Mucosa of descending colon (tissue), 3 donors: ENCODE measurements around the gene PDE6A. TPM values are rescaled to one million over a fixed set of nuclear protein-coding genes. Genes with fewer than 3 reads are reported as not detected.

Experiments
- ATAC-seq: fragments of 200-7000 bp; cut with Tn5 transposase; one replicate; pipeline ENCODE4 v1.9.1; 2020; ENCODE audit warnings: mild to moderate bottlenecking, moderate library complexity
- DNase-seq, 3 donors: peaks; one replicate each; pipeline ENCODE4 v3.0.0-alpha.2; 2020
- H3K36me3 ChIP-seq: fragments of 200-600 bp; one replicate; pipeline ENCODE4 v1.8.0; 2021; ENCODE audit warnings: low read depth, mild to moderate bottlenecking
- H3K4me1 ChIP-seq: fragments of 200-600 bp; one replicate; pipeline ENCODE4 v1.8.0; 2021; ENCODE audit warnings: low read depth, mild to moderate bottlenecking
- H3K4me3 ChIP-seq: fragments of 200-600 bp; one replicate; pipeline ENCODE4 v1.8.0; 2021; ENCODE audit warnings: mild to moderate bottlenecking
- H3K9me3 ChIP-seq: fragments of 200-600 bp; one replicate; pipeline ENCODE4 v1.8.0; 2021; ENCODE audit warnings: mild to moderate bottlenecking
- intact Hi-C, 2 donors: fragments of 100-400 bp; cut with DNase I in 1 of 2; cut with micrococcal nuclease in 1 of 2; formaldehyde crosslinking; loops; one replicate each; pipeline versions ENCODE4 v1.11.0 to v1.11.1; 2022; cut with DNase I, micrococcal nuclease
- long read RNA-seq, 2 donors: library from polyadenylated mRNA; unstranded; transcript quantifications; one replicate each; pipeline ENCODE4 v2.0.0, GENCODE V29; 2019 to 2021
- total RNA-seq, 3 donors: library from RNA; stranded (reverse); fragmentation: NEBNext Ultra II Directional in 2 of 3; extraction: Animal tissue kit (Norgen Biotek cat#: 25700) in 2 of 3; gene quantifications; one replicate each; pipeline versions ENCODE4 v1.2.1 to v1.2.4, GENCODE V29; 2021 to 2023
- TF ChIP-seq, protein P1 (sequence below): fragments of 200-600 bp; IDR thresholded peaks from one replicate; pipeline ENCODE4 v1.8.0; 2022; ENCODE audit warnings: antibody characterized with exemption, mild to moderate bottlenecking
- donor health status: DM: no; HTN: no; CAD: no; lungs with moderate emphysema.
- donor health status: DM: no; HTN: no; CAD: no.
- donor health status: DM: no; HTN: yes; CAD: no.

PDE6A gene
- 1 to 10 TPM; 1.6 to 7.3 (median 3.4) TPM for total RNA-seq
- long read RNA-seq, donor 1, partial matches to known transcripts: 2 of 3 reads
- long read RNA-seq, donor 1, other reads (novel, unspliced or antisense): 1 of 3 reads
- long read RNA-seq, donor 2: 0 reads

DNA sequence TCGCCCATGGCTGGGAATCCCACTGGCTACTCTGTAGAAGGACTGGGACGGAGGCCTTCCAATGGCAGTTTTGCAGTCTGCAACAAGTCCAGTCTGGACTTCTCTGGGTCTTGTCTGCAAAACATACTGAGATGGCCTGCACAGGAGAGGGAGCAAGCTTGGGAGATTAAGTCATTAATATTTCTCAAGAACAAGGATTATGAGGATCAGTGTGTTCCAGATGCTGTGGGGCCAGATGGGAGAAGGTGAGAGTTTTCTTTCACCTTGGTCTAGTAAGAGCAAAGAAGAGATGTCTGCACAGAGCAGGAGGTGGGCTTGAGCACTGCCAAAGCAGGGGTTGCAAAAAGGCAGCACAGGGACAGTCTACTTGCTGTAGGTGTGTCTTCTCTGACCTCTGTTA, at the start of gene PDE6A:
Gene PDE6A (minus strand): TSS at position 128 of the 400 bp plus-strand sequence. CDS start 120 bp downstream, at position 8.
- intact Hi-C loops: no loop called here
- TF ChIP-seq, protein P1, sequence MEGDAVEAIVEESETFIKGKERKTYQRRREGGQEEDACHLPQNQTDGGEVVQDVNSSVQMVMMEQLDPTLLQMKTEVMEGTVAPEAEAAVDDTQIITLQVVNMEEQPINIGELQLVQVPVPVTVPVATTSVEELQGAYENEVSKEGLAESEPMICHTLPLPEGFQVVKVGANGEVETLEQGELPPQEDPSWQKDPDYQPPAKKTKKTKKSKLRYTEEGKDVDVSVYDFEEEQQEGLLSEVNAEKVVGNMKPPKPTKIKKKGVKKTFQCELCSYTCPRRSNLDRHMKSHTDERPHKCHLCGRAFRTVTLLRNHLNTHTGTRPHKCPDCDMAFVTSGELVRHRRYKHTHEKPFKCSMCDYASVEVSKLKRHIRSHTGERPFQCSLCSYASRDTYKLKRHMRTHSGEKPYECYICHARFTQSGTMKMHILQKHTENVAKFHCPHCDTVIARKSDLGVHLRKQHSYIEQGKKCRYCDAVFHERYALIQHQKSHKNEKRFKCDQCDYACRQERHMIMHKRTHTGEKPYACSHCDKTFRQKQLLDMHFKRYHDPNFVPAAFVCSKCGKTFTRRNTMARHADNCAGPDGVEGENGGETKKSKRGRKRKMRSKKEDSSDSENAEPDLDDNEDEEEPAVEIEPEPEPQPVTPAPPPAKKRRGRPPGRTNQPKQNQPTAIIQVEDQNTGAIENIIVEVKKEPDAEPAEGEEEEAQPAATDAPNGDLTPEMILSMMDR: no peak
- ATAC-seq (no peak), DNase-seq (no peak)
- peaks cover 43% of the 10 kb centered on the region for H3K4me1 ChIP-seq
- H3K36me3 ChIP-seq: no peaks in the 10 kb centered on the region
- H3K9me3 ChIP-seq: no peaks in the 10 kb centered on the region
- no peak within 1 kb of the TSS for H3K4me3 ChIP-seq

DNA sequence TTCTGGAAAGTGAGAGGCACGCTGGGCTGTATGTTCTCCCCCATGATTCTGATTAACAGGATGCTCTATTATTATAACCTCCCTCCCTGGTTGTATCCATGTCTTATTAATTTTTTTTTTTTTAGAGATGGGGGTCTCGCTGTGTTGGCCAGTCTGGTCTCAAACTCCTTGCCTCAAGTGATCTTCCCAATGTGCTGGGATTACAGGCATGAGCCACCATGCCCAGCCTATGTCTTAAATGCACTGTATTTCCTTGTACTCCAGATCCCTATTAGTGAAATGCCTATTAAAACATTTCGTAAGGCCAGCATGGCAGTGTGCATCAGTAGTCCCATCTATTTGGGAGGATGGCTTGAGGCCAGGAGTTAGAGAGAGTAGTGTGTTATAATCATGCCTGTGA, 48.9 kb upstream of the PDE6A start:
- intact Hi-C loops: loop anchor here (10.0 kb wide), 2 partner anchors 159 to 359 kb away; no protein-coding TSS in a partner anchor
- TF ChIP-seq, protein P1: no peak
- no peak for ATAC-seq

DNA sequence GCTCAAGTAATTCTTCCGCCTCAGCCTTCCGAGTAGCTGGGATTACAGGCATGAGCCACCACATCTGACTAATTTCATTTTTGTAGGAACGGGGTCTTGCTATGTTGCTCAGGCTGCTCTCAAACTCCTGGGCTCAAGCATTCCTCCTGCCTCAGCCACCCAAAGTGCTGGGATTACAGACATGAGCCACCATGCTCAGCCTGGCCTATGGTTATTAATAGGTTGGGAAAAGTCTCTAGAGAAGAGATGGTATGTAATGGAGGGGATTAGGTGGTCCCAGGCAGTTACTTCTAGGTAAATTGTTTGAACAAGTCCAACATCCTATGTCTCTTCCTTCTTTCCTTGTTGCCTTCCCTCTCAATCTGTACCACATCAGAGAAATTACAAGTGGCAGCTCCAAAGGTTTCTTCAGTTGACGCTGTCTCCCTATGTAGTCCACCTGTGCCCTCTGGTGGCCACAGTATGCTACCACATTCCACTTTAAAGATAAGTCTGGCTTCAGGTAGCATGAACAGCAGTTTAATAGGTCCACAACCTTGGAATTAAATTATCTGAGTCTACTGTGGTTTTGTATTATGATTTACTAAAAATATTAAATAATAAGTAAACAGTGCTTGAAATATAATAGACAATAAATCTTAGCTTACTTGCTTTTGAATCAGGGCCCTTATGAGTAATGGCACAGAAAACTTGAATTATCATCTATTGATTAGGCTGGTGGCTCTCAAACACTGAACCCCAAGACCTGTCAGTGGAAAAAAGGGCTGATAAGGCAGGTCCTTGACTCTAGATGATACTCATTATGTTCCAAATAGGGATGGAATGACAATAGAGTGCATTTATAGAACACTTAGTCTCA, 46.2 kb upstream of the PDE6A start:
- Histone ChIP-seq H3K36me3 (no peaks in the 10 kb centered on the region), H3K4me3 (no peak overlapping the region), H3K9me3 (no peaks in the 10 kb centered on the region), H3K4me1 (no peaks in the 10 kb centered on the region)
- DNase-seq (peak in 2 of 3 donors; percentile 71 to 86), ATAC-seq (peak; percentile 97)
- TF ChIP-seq, protein P1: peak; percentile 82
- intact Hi-C loops: loop anchor here (10.0 kb wide), 2 partner anchors 156 to 356 kb away; no protein-coding TSS in a partner anchor

More for the DNA sequence above, 48.9 kb upstream of the PDE6A start:
- Histone ChIP-seq H3K36me3 (no peaks in the 10 kb centered on the region), H3K4me1 (peaks cover 3% of the 10 kb centered on the region), H3K9me3 (no peaks in the 10 kb centered on the region), H3K4me3 (no peak overlapping the region)
- no peak for DNase-seq

DNA sequence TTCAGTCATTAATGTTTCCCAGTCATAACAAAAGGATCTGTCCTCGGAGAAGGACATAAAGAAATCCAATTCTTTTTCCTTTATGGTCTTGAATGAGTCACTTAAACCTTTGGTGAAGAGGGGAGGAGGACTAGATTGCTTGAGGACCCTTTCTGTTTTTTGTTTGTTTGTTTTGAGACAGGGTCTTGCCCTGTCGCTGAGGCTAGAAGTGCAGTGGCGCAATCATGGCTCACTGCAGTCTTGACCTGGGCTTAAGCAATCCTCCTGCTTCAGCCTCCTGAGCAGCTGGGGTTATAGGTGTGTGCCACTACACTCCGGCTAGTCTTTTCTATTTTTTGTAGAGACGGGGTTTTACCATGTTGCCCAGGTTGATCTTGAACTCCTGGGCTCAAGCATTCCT, 43.5 kb upstream of the PDE6A start:
- no peak for DNase-seq
- Histone ChIP-seq H3K9me3 (no peaks in the 10 kb centered on the region), H3K4me1 (no peaks in the 10 kb centered on the region), H3K4me3 (no peak overlapping the region), H3K36me3 (no peaks in the 10 kb centered on the region)
- TF ChIP-seq, protein P1: no peak
- no peak for ATAC-seq
- intact Hi-C loops: loop anchor here in 1 of 2 donors (10.0 kb wide), 1 partner anchor 353 kb away; no protein-coding TSS in a partner anchor

DNA sequence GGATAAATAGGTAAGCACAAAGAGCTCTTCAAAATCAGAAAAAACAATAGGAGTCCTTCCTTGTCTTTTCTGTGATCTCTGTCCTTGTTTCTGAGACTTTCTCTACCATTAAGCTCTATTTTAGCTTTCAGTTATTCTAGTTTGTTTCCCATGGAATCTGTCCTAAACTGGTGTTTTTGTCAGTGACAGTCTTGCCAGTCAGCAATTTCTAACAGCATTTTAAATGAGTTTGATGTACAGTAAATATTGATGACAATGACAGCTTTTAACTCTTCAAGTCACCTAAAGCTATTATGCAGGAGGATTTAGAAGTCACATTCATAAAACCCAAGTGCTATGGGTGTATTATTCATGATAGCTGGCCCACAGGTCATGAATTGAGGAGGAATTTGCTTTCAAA, 37.9 kb upstream of the PDE6A start:
- intact Hi-C loops: loop anchor here in 1 of 2 donors (10.0 kb wide), 1 partner anchor 348 kb away; no protein-coding TSS in a partner anchor
- TF ChIP-seq, protein P1: no peak
- DNase-seq (no peak), ATAC-seq (no peak)
- no peak overlapping the region for H3K4me3 ChIP-seq
- no peaks in the 10 kb centered on the region for H3K9me3 ChIP-seq
- no peaks in the 10 kb centered on the region for H3K4me1 ChIP-seq
- no peaks in the 10 kb centered on the region for H3K36me3 ChIP-seq
